A673 (cell line): ENCODE results near the gene HPCAL1. TPM values are rescaled to one million over a fixed set of nuclear protein-coding genes. Genes with fewer than 3 reads are reported as not detected.

Experiments
- BruUV-seq: library from RNA; stranded (reverse); fragments of 400-500 nt; replicated peaks from 2 replicates; lab custom pipeline; 2021; lab: Mats Ljungman, UMichigan
- CTCF ChIA-PET: fragments of 300-600 bp; sonication (Branson Sonifier 250); formaldehyde crosslinking; loops from one replicate; lab custom pipeline; 2022; ENCODE audit warnings: antibody characterized with exemption; lab: Charles Lee
- POLR2A ChIA-PET: fragments of 300-600 bp; sonication (Branson Sonifier 250); formaldehyde crosslinking; loops from one replicate; lab custom pipeline; 2022; ENCODE audit warnings: antibody characterized with exemption; ENCODE audit not compliant: low non-redundant PET; lab: Charles Lee
- DNase-seq: peaks from one replicate; pipeline ENCODE4 v3.0.0-alpha.2; 2015; ENCODE audit warnings: low spot score
- H3K27ac ChIP-seq: fragments of 200-600 bp; sonication (generic); 2 replicates; pipeline ENCODE4 v1.5.1; 2016; ENCODE audit warnings: mixed run types, low read depth, mild to moderate bottlenecking, mixed read lengths, antibody characterized with exemption, low read length; ENCODE audit not compliant: poor library complexity, severe bottlenecking
- H3K27me3 ChIP-seq: fragments of 200-600 bp; sonication (generic); replicated peaks from 2 replicates; pipeline ENCODE4 v1.6.1; 2017; ENCODE audit warnings: mixed run types, low read depth, mild to moderate bottlenecking, mixed read lengths, antibody characterized with exemption, low read length; ENCODE audit not compliant: insufficient read depth, poor library complexity
- H3K36me3 ChIP-seq: fragments of 200-600 bp; sonication (generic); 2 replicates; pipeline ENCODE4 v1.6.1; 2016; ENCODE audit warnings: mixed run types, mild to moderate bottlenecking, mixed read lengths, antibody characterized with exemption, low read length; ENCODE audit not compliant: insufficient read depth, poor library complexity, severe bottlenecking
- H3K4me1 ChIP-seq: fragments of 200-600 bp; sonication (generic); 2 replicates; pipeline ENCODE4 v1.6.1; 2017; ENCODE audit warnings: mixed run types, mild to moderate bottlenecking, mixed read lengths, antibody characterized with exemption, low read length; ENCODE audit not compliant: insufficient read depth, poor library complexity, severe bottlenecking
- H3K4me3 ChIP-seq: fragments of 200-600 bp; sonication (generic); 2 replicates; pipeline ENCODE4 v1.5.1; 2016; ENCODE audit warnings: low read depth, mixed run types, mild to moderate bottlenecking, mixed read lengths, low read length; ENCODE audit not compliant: poor library complexity, severe bottlenecking
- H3K9me3 ChIP-seq: fragments of 200-600 bp; sonication (generic); 2 replicates; pipeline ENCODE4 v1.6.1; 2016; ENCODE audit warnings: mixed run types, low read depth, mild to moderate bottlenecking, mixed read lengths, antibody characterized with exemption, low read length; ENCODE audit not compliant: poor library complexity, severe bottlenecking
- CTCF ChIP-seq: fragments of 300-800, 200-600 bp; sonication (generic); conservative IDR thresholded peaks from 2 replicates; pipeline ENCODE4 v1.5.1; 2017; ENCODE audit warnings: low read depth, mild to moderate bottlenecking, antibody characterized with exemption, low read length, moderate library complexity, mixed read lengths
- EZH2 ChIP-seq: fragments of 200-600 bp; sonication (generic); IDR thresholded peaks from 2 replicates; pipeline ENCODE4 v1.6.1; 2017; ENCODE audit warnings: borderline replicate concordance, low read depth, mild to moderate bottlenecking, mixed read lengths, antibody characterized with exemption, low read length; ENCODE audit not compliant: poor library complexity, severe bottlenecking
- intact Hi-C: fragments of 100-400 bp; cut with micrococcal nuclease; formaldehyde crosslinking; loops from one replicate; pipeline ENCODE4 v1.10.0; 2022; ENCODE audit not compliant: unreplicated experiment
- total RNA-seq: library from RNA; stranded (reverse); gene quantifications from 2 replicates; pipeline ENCODE4 v1.2.3, GENCODE V29; 2021

Gene HPCAL1
- total RNA-seq, 1 experiment from 2014 or later = 9.7 TPM

- H3K27ac ChIP-seq = no peak overlapping the region
- BruUV-seq = no TSS peak
- H3K9me3 ChIP-seq = no peaks in the 10 kb centered on the region
- ChIA-PET POLR2A (no interaction called here), CTCF (no interaction called here)
- intact Hi-C loops = no loop called here
- H3K4me3 ChIP-seq = no peak overlapping the region
- TF ChIP-seq EZH2 (no peak), CTCF (no peak)
- DNase-seq = no peak
- H3K4me1 ChIP-seq = peaks cover 17% of the 10 kb centered on the region
- no peaks in the 10 kb centered on the region for H3K36me3 ChIP-seq
- H3K27me3 ChIP-seq = no peaks in the 10 kb centered on the region
Measured at GRCh38 chr2:10451819-10452218, 149.1 kb downstream of the HPCAL1 start.

GRCh38 chr2:10452312-10452711, 149.6 kb downstream of the HPCAL1 start:
- no peak overlapping the region for H3K27ac ChIP-seq
- no TSS peak for BruUV-seq
- H3K4me1 ChIP-seq = peaks cover 17% of the 10 kb centered on the region
- intact Hi-C loops = no loop called here
- ChIA-PET POLR2A (no interaction called here), CTCF (no interaction called here)
- no peak for DNase-seq
- H3K36me3 ChIP-seq = no peaks in the 10 kb centered on the region
- no peaks in the 10 kb centered on the region for H3K9me3 ChIP-seq
- H3K4me3 ChIP-seq = no peak overlapping the region
- no peaks in the 10 kb centered on the region for H3K27me3 ChIP-seq
- TF ChIP-seq CTCF (no peak), EZH2 (no peak)

GRCh38 chr2:10452956-10453904, 150.5 kb downstream of the HPCAL1 start:
- no peaks in the 10 kb centered on the region for H3K27me3 ChIP-seq
- POLR2A ChIA-PET = no interaction called here
- no peaks in the 10 kb centered on the region for H3K36me3 ChIP-seq
- DNase-seq = no peak
- peaks cover 17% of the 10 kb centered on the region for H3K4me1 ChIP-seq
- CTCF ChIA-PET = no interaction called here
- no peak overlapping the region for H3K27ac ChIP-seq
- BruUV-seq = no TSS peak
- intact Hi-C loops = no loop called here
- H3K4me3 ChIP-seq = no peak overlapping the region
- no peak for TF ChIP-seq CTCF
- no peaks in the 10 kb centered on the region for H3K9me3 ChIP-seq
